T-helper 2 cell treated with Interferon-gamma antibody and Interleukin-4, amounts not matched to agents 5 μg/mL and 100 μg/mL, for 36 hours (primary cell): Measurements from ENCODE around the gene PNP.

Experiments used
- DNase-seq: peaks from one replicate; pipeline ENCODE4 v3.0.0; 2021; ENCODE audit warnings: low spot score
- H3K27ac Mint-ChIP-seq: one replicate; pipeline ENCODE4 v1.8.0; 2021; ENCODE audit warnings: mild to moderate bottlenecking, mixed read lengths
- H3K27me3 Mint-ChIP-seq: one replicate; pipeline ENCODE4 v1.8.0; 2021; ENCODE audit warnings: low read depth, mixed read lengths
- H3K36me3 Mint-ChIP-seq: one replicate; pipeline ENCODE4 v1.8.0; 2021; ENCODE audit warnings: low read depth, mixed read lengths
- H3K4me1 Mint-ChIP-seq: one replicate; pipeline ENCODE4 v1.8.0; 2021; ENCODE audit warnings: low read depth, mixed read lengths
- H3K4me3 Mint-ChIP-seq: one replicate; pipeline ENCODE4 v1.8.0; 2022; ENCODE audit warnings: mild to moderate bottlenecking, moderate library complexity, mixed read lengths
- H3K9me3 Mint-ChIP-seq: one replicate; pipeline ENCODE4 v1.8.0; 2021; ENCODE audit warnings: mixed read lengths

PNP gene

DNA sequence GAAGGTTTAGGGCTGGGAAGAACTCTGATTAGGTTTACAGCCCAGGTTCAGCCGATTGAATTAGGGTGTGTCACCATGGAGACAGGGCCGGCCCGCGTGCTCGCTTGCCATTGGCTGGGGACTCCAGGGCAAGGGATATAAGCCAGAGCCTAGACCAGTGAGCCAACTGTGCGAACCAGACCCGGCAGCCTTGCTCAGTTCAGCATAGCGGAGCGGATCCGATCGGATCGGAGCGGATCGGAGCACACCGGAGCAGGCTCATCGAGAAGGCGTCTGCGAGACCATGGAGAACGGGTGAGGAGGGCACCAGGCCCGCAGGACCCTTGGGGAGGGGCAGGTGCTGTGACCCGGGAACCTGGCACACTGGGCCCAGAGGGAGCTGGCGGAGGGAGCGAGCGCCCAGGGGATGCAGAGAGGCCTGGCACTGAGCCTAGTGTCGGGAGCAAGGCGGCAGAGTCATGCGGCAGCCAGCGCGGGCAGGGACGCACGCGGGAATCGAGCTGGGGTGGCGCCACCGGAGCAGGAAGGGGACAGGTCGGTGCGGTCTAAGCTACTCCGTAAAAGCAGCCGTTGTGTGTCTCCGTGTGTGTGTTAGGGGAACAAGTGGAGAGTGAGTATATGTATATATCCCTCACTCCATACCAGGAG lies at the start of gene PNP:
TSS of gene PNP (plus strand) at position 165 of the 648 bp plus-strand sequence. CDS start at position 284, 119 bp downstream.
- peaks cover 35% of the 10 kb centered on the region for H3K36me3 Mint-ChIP-seq
- DNase-seq, result peak; percentile 86
- H3K4me3 Mint-ChIP-seq, result peak within 1 kb of the TSS; percentile 100
- peaks cover 5% of the 10 kb centered on the region for H3K27me3 Mint-ChIP-seq
- H3K27ac Mint-ChIP-seq, result peak within 1 kb of the TSS; percentile 99
- peaks cover 30% of the 10 kb centered on the region for H3K4me1 Mint-ChIP-seq
- H3K9me3 Mint-ChIP-seq, result no peaks in the 10 kb centered on the region

GRCh38 chr14:20419419-20419818 lies 49.8 kb upstream of the PNP start:
- no peaks in the 10 kb centered on the region for H3K27me3 Mint-ChIP-seq

GRCh38 chr14:20421267-20421666 lies 47.9 kb upstream of the PNP start:
- Mint-ChIP-seq H3K4me1 (peaks cover 8% of the 10 kb centered on the region), H3K27me3 (no peaks in the 10 kb centered on the region)

More at GRCh38 chr14:20419419-20419818, 49.8 kb upstream of the PNP start:
- Mint-ChIP-seq H3K36me3 (no peaks in the 10 kb centered on the region), H3K4me1 (peaks cover 6% of the 10 kb centered on the region), H3K27ac (no peak overlapping the region), H3K9me3 (no peaks in the 10 kb centered on the region), H3K4me3 (no peak overlapping the region)
- DNase-seq, result no peak

DNA sequence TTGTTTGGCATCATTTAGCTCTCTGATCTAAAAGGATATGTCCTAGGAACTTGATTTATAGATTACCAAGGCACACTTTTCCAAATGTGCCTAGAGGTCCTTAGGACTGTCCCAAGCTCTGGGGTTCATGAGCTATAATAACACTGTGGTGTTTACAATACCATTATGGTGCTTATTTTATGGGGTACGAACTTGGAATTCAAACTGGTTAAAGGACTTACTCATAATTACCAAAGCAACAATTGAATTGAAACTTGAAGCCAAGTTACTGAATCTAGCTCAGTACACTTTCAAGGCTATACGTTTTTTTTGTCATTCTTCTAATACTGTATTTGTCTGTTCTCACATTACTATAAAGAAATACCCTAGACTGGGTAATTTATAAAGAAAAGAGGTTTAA lies 46.3 kb upstream of the PNP start:
- Mint-ChIP-seq H3K9me3 (no peaks in the 10 kb centered on the region), H3K36me3 (no peaks in the 10 kb centered on the region), H3K27me3 (no peaks in the 10 kb centered on the region), H3K27ac (no peak overlapping the region), H3K4me3 (no peak overlapping the region), H3K4me1 (peaks cover 17% of the 10 kb centered on the region)
- DNase-seq, result no peak

More at GRCh38 chr14:20421267-20421666, 47.9 kb upstream of the PNP start:
- Mint-ChIP-seq H3K27ac (no peak overlapping the region), H3K4me3 (no peak overlapping the region), H3K9me3 (no peaks in the 10 kb centered on the region), H3K36me3 (no peaks in the 10 kb centered on the region)
- no peak for DNase-seq

GRCh38 chr14:20424851-20425250 lies 44.4 kb upstream of the PNP start:
- H3K27me3 Mint-ChIP-seq, result no peaks in the 10 kb centered on the region

DNA sequence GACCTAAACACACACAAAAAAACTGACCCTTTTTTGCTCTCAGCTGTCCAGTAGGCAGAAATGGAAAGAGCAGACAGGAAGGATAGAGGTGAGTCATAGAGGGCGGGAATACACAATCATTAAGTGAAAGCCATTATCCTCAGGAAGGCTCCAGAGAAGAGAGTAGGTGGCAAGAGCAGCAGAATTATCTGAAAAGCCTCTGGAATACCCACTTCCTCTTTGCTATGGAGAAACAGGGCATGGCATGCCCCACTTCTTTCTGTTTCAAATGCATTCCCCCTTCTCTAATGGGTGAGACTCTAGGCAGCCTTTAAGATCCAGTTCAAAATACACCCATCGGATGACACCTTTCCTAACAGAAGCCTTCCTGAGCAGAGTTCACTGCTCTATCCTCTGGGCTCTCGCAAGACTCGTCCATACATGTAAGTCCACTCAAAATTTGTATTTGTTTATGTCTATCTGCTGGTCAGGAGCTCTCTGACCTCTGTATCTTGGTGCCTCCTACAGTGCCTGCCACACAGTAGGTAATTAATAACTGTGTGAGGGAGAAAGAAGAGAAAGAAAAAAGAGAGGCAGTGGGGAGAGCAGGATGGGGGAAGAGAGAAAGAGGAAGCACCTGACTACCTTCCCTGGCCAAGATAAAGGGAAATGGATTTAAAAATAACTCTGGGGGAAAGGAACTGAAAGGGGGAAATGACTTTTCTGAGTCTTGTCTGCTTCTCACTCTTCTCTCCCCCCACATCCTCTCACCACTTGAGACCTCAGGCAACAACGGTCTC lies 41.8 kb upstream of the PNP start:
- peaks cover 28% of the 10 kb centered on the region for H3K4me1 Mint-ChIP-seq
- H3K36me3 Mint-ChIP-seq, result no peaks in the 10 kb centered on the region
- no peaks in the 10 kb centered on the region for H3K27me3 Mint-ChIP-seq
- peak overlapping the region; percentile 86 for H3K27ac Mint-ChIP-seq
- no peaks in the 10 kb centered on the region for H3K9me3 Mint-ChIP-seq
- DNase-seq, result no peak
- peak overlapping the region; percentile 57 for H3K4me3 Mint-ChIP-seq

More at GRCh38 chr14:20424851-20425250, 44.4 kb upstream of the PNP start:
- DNase-seq, result no peak
- Mint-ChIP-seq H3K9me3 (no peaks in the 10 kb centered on the region), H3K4me3 (no peak overlapping the region), H3K27ac (no peak overlapping the region), H3K36me3 (no peaks in the 10 kb centered on the region), H3K4me1 (peaks cover 28% of the 10 kb centered on the region)

DNA sequence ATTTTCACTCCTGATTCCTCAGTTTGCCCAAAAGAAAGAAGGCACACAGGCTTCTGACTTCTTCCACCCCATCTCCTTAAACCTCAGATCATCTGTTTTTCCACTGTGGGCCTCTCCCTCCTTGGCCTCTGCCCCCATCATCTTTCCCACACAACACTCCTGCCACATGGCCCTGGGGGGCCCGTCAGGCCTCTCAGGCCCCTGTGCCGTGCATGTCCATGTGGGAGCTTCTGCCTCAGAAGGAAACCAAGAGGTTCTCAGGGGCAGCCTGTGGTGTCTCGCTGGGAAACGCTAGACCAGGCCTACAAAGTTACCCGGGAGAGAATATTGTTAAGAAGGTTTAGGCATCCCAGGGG lies 41.2 kb upstream of the PNP start:
- H3K36me3 Mint-ChIP-seq, result no peaks in the 10 kb centered on the region
- peak overlapping the region; percentile 86 for H3K27ac Mint-ChIP-seq
- no peaks in the 10 kb centered on the region for H3K27me3 Mint-ChIP-seq
- peaks cover 28% of the 10 kb centered on the region for H3K4me1 Mint-ChIP-seq
- no peak for DNase-seq
- H3K9me3 Mint-ChIP-seq, result no peaks in the 10 kb centered on the region
- H3K4me3 Mint-ChIP-seq, result peak overlapping the region; percentile 57

GRCh38 chr14:20428802-20429201 lies 40.4 kb upstream of the PNP start:
- H3K4me3 Mint-ChIP-seq, result peak overlapping the region; percentile 29
- no peaks in the 10 kb centered on the region for H3K9me3 Mint-ChIP-seq
- no peaks in the 10 kb centered on the region for H3K27me3 Mint-ChIP-seq
- H3K27ac Mint-ChIP-seq, result peak overlapping the region; percentile 41
- no peaks in the 10 kb centered on the region for H3K36me3 Mint-ChIP-seq
- H3K4me1 Mint-ChIP-seq, result peaks cover 28% of the 10 kb centered on the region
- no peak for DNase-seq

DNA sequence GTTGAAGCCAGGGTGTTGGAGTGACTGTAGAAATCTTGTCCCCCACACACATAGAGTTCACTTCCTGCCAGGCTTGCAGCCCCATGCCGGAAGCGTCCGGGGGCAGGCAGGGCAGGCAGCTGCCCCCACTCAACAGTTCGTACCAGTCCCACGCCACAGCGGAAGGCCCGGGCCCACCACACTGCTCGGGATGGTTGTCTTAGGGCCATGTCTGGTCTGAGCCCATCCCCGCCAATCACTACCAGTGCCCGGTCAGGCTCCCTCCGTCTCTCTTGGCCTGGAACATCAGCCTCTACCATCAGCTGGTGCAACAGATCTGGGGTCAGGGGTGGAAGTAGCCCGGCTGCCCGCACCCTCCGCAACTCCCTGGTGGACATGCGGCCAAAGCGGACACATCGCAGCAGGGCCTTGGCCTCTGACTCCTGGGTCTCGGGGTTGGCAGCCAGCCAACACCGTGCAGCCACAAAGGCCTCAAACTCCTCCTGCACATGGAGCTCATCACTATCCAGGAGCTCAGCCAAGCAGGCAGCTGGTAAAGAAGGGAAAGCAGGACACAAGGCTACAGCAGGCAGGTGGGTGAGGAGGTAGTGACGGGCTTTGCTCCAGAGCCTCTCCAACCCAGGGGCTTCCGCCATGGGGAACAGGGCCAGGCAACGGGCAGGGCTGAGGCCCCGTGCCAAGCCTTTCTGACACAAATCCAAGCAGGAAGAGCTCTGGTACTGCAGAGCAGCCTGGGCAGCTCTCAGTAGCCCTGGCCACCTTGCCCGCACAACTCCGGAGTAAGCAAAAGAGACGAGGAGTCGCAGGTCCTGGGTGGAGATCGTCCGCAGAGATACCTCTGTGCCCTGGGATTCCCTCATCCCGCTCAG lies 39.2 kb upstream of the PNP start:
- Mint-ChIP-seq H3K27ac (no peak overlapping the region), H3K36me3 (no peaks in the 10 kb centered on the region), H3K4me1 (peaks cover 26% of the 10 kb centered on the region), H3K4me3 (no peak overlapping the region), H3K27me3 (no peaks in the 10 kb centered on the region), H3K9me3 (no peaks in the 10 kb centered on the region)
- DNase-seq, result no peak

GRCh38 chr14:20434701-20435581 lies 34.3 kb upstream of the PNP start:
- Mint-ChIP-seq H3K36me3 (no peaks in the 10 kb centered on the region), H3K4me3 (no peak overlapping the region), H3K9me3 (no peaks in the 10 kb centered on the region), H3K27ac (no peak overlapping the region), H3K4me1 (no peaks in the 10 kb centered on the region), H3K27me3 (no peaks in the 10 kb centered on the region)
- DNase-seq, result no peak

GRCh38 chr14:20435582-20436362 lies 33.4 kb upstream of the PNP start, which contains the start of gene KLHL33:
Gene KLHL33 (minus strand): TSS chr14:20436166. CDS start chr14:20435811, 355 bp downstream.
- no peak for DNase-seq
- Mint-ChIP-seq H3K27me3 (no peaks in the 10 kb centered on the region), H3K36me3 (no peaks in the 10 kb centered on the region), H3K27ac (no peak within 1 kb of the TSS), H3K4me3 (no peak within 1 kb of the TSS), H3K9me3 (no peaks in the 10 kb centered on the region), H3K4me1 (peaks cover 4% of the 10 kb centered on the region)

GRCh38 chr14:20436363-20436755 lies 32.8 kb upstream of the PNP start:
- DNase-seq, result no peak
- no peaks in the 10 kb centered on the region for H3K27me3 Mint-ChIP-seq

More at GRCh38 chr14:20436363-20436755, 32.8 kb upstream of the PNP start:
- Mint-ChIP-seq H3K27ac (no peak overlapping the region), H3K36me3 (no peaks in the 10 kb centered on the region), H3K4me1 (peaks cover 7% of the 10 kb centered on the region), H3K4me3 (no peak overlapping the region), H3K9me3 (no peaks in the 10 kb centered on the region)
